HepG2 (cell line): Measurements from ENCODE around the gene RFC2. TPM values are rescaled to one million over a fixed set of nuclear protein-coding genes. Genes with fewer than 3 reads are reported as not detected.
A peak's percentile ranks its signal among the peaks of the same experiment; 100 is the strongest.

ENCODE experiments used
- AHR ChIP-seq: IDR thresholded peaks from 2 replicates; pipeline ENCODE4 v1.6.1; 2018; ENCODE audit warnings: missing genetic modification reagents, missing compliant biosample characterization
- CTCF ChIP-seq: sonication (generic); formaldehyde crosslinking; IDR thresholded peaks from 2 replicates; pipeline ENCODE4 v1.5.0; 2020; ENCODE audit warnings: mild to moderate bottlenecking, missing genetic modification reagents, moderate library complexity
- ERF ChIP-seq: IDR thresholded peaks from 2 replicates; pipeline ENCODE4 v1.6.1; 2018; ENCODE audit warnings: missing biosample characterization, missing genetic modification reagents
- GATAD1 ChIP-seq: IDR thresholded peaks from 2 replicates; pipeline ENCODE4 v1.6.1; 2016; ENCODE audit warnings: missing genetic modification reagents, missing compliant biosample characterization
- JARID2 ChIP-seq: sonication (generic); formaldehyde crosslinking; IDR thresholded peaks from 2 replicates; pipeline ENCODE4 v1.8.1; 2023; ENCODE audit warnings: missing genetic modification reagents, inconsistent platforms; ENCODE audit not compliant: insufficient replicate concordance
- NR2C2 ChIP-seq: sonication (generic); formaldehyde crosslinking; IDR thresholded peaks from 2 replicates; pipeline ENCODE4 v1.4.0; 2020; ENCODE audit warnings: missing genetic modification reagents, mild to moderate bottlenecking, moderate library complexity, borderline replicate concordance
- SIN3A ChIP-seq: IDR thresholded peaks from 2 replicates; pipeline ENCODE4 v1.6.1; 2011; ENCODE audit warnings: low read depth, mild to moderate bottlenecking, control low read depth, low read length, borderline replicate concordance
- TBX3 ChIP-seq: fragments of 450-650 bp; IDR thresholded peaks from 2 replicates; pipeline ENCODE4 v1.6.1; 2017; ENCODE audit warnings: antibody characterized with exemption, mild to moderate bottlenecking, inconsistent platforms, borderline replicate concordance
- UBTF ChIP-seq: sonication (generic); formaldehyde crosslinking; IDR thresholded peaks from 2 replicates; pipeline ENCODE4 v1.4.0; 2020; ENCODE audit warnings: mild to moderate bottlenecking, missing genetic modification reagents
- ZBTB33 ChIP-seq: sonication (generic); formaldehyde crosslinking; IDR thresholded peaks from 2 replicates; pipeline ENCODE4 v1.4.0; 2020; ENCODE audit warnings: missing genetic modification reagents
- ZHX1 ChIP-seq: sonication (generic); formaldehyde crosslinking; IDR thresholded peaks from 2 replicates; pipeline ENCODE4 v1.8.1; 2022; ENCODE audit warnings: low read depth, mild to moderate bottlenecking, missing genetic modification reagents
- ZNF263 ChIP-seq: sonication (generic); formaldehyde crosslinking; IDR thresholded peaks from 2 replicates; pipeline ENCODE4 v1.4.0; 2020; ENCODE audit warnings: missing genetic modification reagents
- ZNF331 ChIP-seq: sonication (generic); formaldehyde crosslinking; IDR thresholded peaks from 2 replicates; pipeline ENCODE4 v1.4.0; 2020; ENCODE audit warnings: missing genetic modification reagents
- ZNF362 ChIP-seq: sonication (generic); formaldehyde crosslinking; IDR thresholded peaks from 2 replicates; pipeline ENCODE4 v1.4.0; 2020; ENCODE audit warnings: missing genetic modification reagents, mild to moderate bottlenecking, borderline replicate concordance
- ZNF414 ChIP-seq: sonication (generic); formaldehyde crosslinking; IDR thresholded peaks from 2 replicates; pipeline ENCODE4 v1.5.0; 2020; ENCODE audit warnings: missing genetic modification reagents
- ZNF546 ChIP-seq: sonication (generic); formaldehyde crosslinking; conservative IDR thresholded peaks from 2 replicates; pipeline ENCODE4 v1.8.1; 2023; ENCODE audit warnings: mild to moderate bottlenecking, missing genetic modification reagents
- ZNF550 ChIP-seq: sonication (generic); formaldehyde crosslinking; IDR thresholded peaks from 2 replicates; pipeline ENCODE4 v1.4.0; 2020; ENCODE audit warnings: mild to moderate bottlenecking, missing genetic modification reagents, borderline replicate concordance
- polyA plus RNA-seq, 8 experiments: library from polyadenylated mRNA; depleted of rRNA in 3 of 8; stranded (reverse) in 7 of 8; unstranded in 1 of 8; fragments of >200 nt; fragmentation: Illumina TruSeq in 4 of 8; extraction: Trizol in 4 of 8; gene quantifications; 2 replicates each; pipeline versions ENCODE4 v1.2.1 to v1.2.3, GENCODE V29; 2011 to 2016; ENCODE audit warnings: low read depth in 4 of 8, missing spikeins in 1 of 8, mixed read lengths in 1 of 8; ENCODE audit not compliant: insufficient read depth in 1 of 8
- total RNA-seq, 5 experiments: library from RNA; depleted of rRNA; stranded (reverse); fragments of >200 nt; fragmentation: Illumina TruSeq; extraction: Trizol; gene quantifications; 2 replicates each; pipeline ENCODE4 v1.2.3, GENCODE V29; 2016; ENCODE audit warnings: low read depth in 1 of 5

Gene RFC2
- total and polyA plus RNA-seq, 2 of the 13 experiments (the other 11 are each of a cell fraction or from before 2014, with no cell fraction given): 14.6 to 43.5 TPM

- TF ChIP-seq CTCF (CRISPR knock-in tag): peak; percentile 49
- TF ChIP-seq ZNF414 (CRISPR knock-in tag): no peak
- TF ChIP-seq UBTF (CRISPR knock-in tag): peak; percentile 94
- TF ChIP-seq JARID2: peak; percentile 48
- peak; percentile 69 for TF ChIP-seq NR2C2
- no peak for TF ChIP-seq ZNF550 (CRISPR knock-in tag)
- TF ChIP-seq ERF: peak; percentile 94
- TF ChIP-seq ZNF331: 0 out of 2 replicates have a peak, but pooled peaks have one; percentile 51
- TF ChIP-seq TBX3: peak; percentile 89
- TF ChIP-seq ZHX1: peak; percentile 94
- TF ChIP-seq ZNF362: no peak
- TF ChIP-seq ZNF546 (CRISPR knock-in tag): peak; percentile 88
- TF ChIP-seq SIN3A: peak; percentile 93; the same call in 1 of the 2 replicates
- TF ChIP-seq GATAD1 (CRISPR knock-in tag): peak; percentile 94
- TF ChIP-seq AHR (CRISPR knock-in tag): peak; percentile 50
- TF ChIP-seq ZBTB33 (CRISPR knock-in tag): peak; percentile 8; the same call in 1 of the 2 replicates
- 0 out of 2 replicates have a peak, but pooled peaks have one; percentile 34 for TF ChIP-seq ZNF263 (CRISPR knock-in tag)
Observed at GRCh38 chr7:74254129-74254857, at the start of gene RFC2 (continued).
